HEK293 (cell line): ENCODE data around the gene ADGRD1.

Experiments
- CTCF ChIA-PET: fragments of 350-600 bp; formaldehyde crosslinking; extraction: SDS; loops from one replicate; lab custom pipeline; 2021; ENCODE audit warnings: antibody characterized with exemption; lab: Yijun Ruan, JAX
- POLR2A ChIA-PET: fragments of 300-600 bp; formaldehyde crosslinking; extraction: SDS; loops from one replicate; lab custom pipeline; 2020; ENCODE audit warnings: antibody characterized with exemption, inconsistent platforms; lab: Yijun Ruan, JAX
- H3K27ac ChIP-seq: fragments of 200-500 bp; sonication (Bioruptor generic); 2 replicates; pipeline ENCODE4 v1.5.1; 2014; ENCODE audit warnings: low read depth, low read length, control low read depth, inconsistent platforms; ENCODE audit errors: extremely low read depth
- H3K36me3 ChIP-seq, 2 experiments: fragments of 200-500 bp in 1 of 2; sonication (Bioruptor generic) in 1 of 2; 1 replicate in 1 of 2; 2 replicates in 1 of 2; pipeline ENCODE4 v1.5.1; 2014 to 2017; ENCODE audit warnings: inconsistent platforms in 2 of 2, low read length in 2 of 2; ENCODE audit not compliant: control insufficient read depth in 2 of 2, insufficient read depth in 1 of 2
- H3K4me1 ChIP-seq: fragments of 200-500 bp; sonication (Bioruptor generic); 2 replicates; pipeline ENCODE4 v1.5.1; 2014; ENCODE audit warnings: mild to moderate bottlenecking, low read length, inconsistent platforms; ENCODE audit not compliant: control insufficient read depth, insufficient read depth
- H3K4me3 ChIP-seq: 2 replicates; pipeline ENCODE4 v1.5.1; 2011; ENCODE audit warnings: low read depth, mild to moderate bottlenecking, control low read depth, low read length, moderate library complexity
- H3K9me3 ChIP-seq: fragments of 200-500 bp; sonication (Bioruptor generic); 2 replicates; pipeline ENCODE4 v1.5.1; 2014; ENCODE audit warnings: low read depth, low read length, inconsistent platforms; ENCODE audit not compliant: control insufficient read depth, insufficient read depth
- CTCF ChIP-seq: fragments of 450-650 bp; formaldehyde crosslinking; IDR thresholded peaks from 2 replicates; pipeline ENCODE4 v1.5.1; 2016; ENCODE audit warnings: missing biosample characterization, missing genetic modification characterization
- HOXD13 ChIP-seq: sonication (generic); formaldehyde crosslinking; IDR thresholded peaks from 2 replicates; pipeline ENCODE4 v1.8.0; 2022; ENCODE audit warnings: missing genetic modification reagents, borderline replicate concordance
- REST ChIP-seq: fragments of 450-650 bp; formaldehyde crosslinking; IDR thresholded peaks from 2 replicates; pipeline ENCODE4 v1.5.1; 2016; ENCODE audit warnings: missing biosample characterization, missing genetic modification characterization
- ZEB2 ChIP-seq: fragments of 450-650 bp; formaldehyde crosslinking; IDR thresholded peaks from 2 replicates; pipeline ENCODE4 v1.5.1; 2016; ENCODE audit warnings: missing biosample characterization, missing genetic modification characterization
- ZFHX2 ChIP-seq: fragments of 450-650 bp; formaldehyde crosslinking; conservative IDR thresholded peaks from 2 replicates; pipeline ENCODE4 v1.5.1; 2016; ENCODE audit warnings: missing biosample characterization, missing genetic modification characterization
- ZNF10 ChIP-seq: fragments of 450-650 bp; formaldehyde crosslinking; IDR thresholded peaks from 2 replicates; pipeline ENCODE4 v1.5.1; 2017; ENCODE audit warnings: missing biosample characterization, missing genetic modification characterization
- ZNF112 ChIP-seq: fragments of 450-650 bp; formaldehyde crosslinking; IDR thresholded peaks from 2 replicates; pipeline ENCODE4 v1.5.0; 2017; ENCODE audit warnings: missing biosample characterization, missing genetic modification characterization
- ZNF133 ChIP-seq: fragments of 450-650 bp; formaldehyde crosslinking; IDR thresholded peaks from 2 replicates; pipeline ENCODE4 v1.5.1; 2016; ENCODE audit warnings: missing biosample characterization, missing genetic modification characterization
- ZNF146 ChIP-seq: fragments of 450-650 bp; formaldehyde crosslinking; IDR thresholded peaks from 2 replicates; pipeline ENCODE4 v1.5.1; 2016; ENCODE audit warnings: missing biosample characterization, missing genetic modification characterization
- ZNF184 ChIP-seq: fragments of 450-650 bp; IDR thresholded peaks from 2 replicates; pipeline ENCODE4 v1.5.1; 2018; ENCODE audit warnings: missing biosample characterization, mild to moderate bottlenecking, missing genetic modification characterization
- ZNF221 ChIP-seq: fragments of 450-650 bp; formaldehyde crosslinking; IDR thresholded peaks from 2 replicates; pipeline ENCODE4 v1.5.1; 2017; ENCODE audit warnings: missing biosample characterization, missing genetic modification characterization, borderline replicate concordance
- ZNF350 ChIP-seq: fragments of 450-650 bp; formaldehyde crosslinking; IDR thresholded peaks from 2 replicates; pipeline ENCODE4 v1.5.0; 2017; ENCODE audit warnings: missing biosample characterization, mild to moderate bottlenecking, missing genetic modification characterization
- ZNF366 ChIP-seq: fragments of 450-650 bp; formaldehyde crosslinking; conservative IDR thresholded peaks from 2 replicates; pipeline ENCODE4 v1.5.1; 2016; ENCODE audit warnings: missing biosample characterization, missing genetic modification characterization
- ZNF416 ChIP-seq: fragments of 450-650 bp; formaldehyde crosslinking; IDR thresholded peaks from 2 replicates; pipeline ENCODE4 v1.5.1; 2016; ENCODE audit warnings: missing biosample characterization, missing genetic modification characterization
- ZNF433 ChIP-seq: fragments of 450-650 bp; formaldehyde crosslinking; IDR thresholded peaks from 2 replicates; pipeline ENCODE4 v1.5.1; 2016; ENCODE audit warnings: missing biosample characterization, missing genetic modification characterization, low read depth
- ZNF449 ChIP-seq: fragments of 450-650 bp; formaldehyde crosslinking; IDR thresholded peaks from 2 replicates; pipeline ENCODE4 v1.5.1; 2017; ENCODE audit warnings: missing biosample characterization, mild to moderate bottlenecking, missing genetic modification characterization, moderate library complexity
- ZNF501 ChIP-seq: fragments of 450-650 bp; formaldehyde crosslinking; IDR thresholded peaks from 2 replicates; pipeline ENCODE4 v1.5.1; 2016; ENCODE audit warnings: missing biosample characterization, missing genetic modification characterization
- ZNF510 ChIP-seq: fragments of 450-650 bp; formaldehyde crosslinking; IDR thresholded peaks from 2 replicates; pipeline ENCODE4 v1.5.1; 2018; ENCODE audit warnings: mild to moderate bottlenecking, missing genetic modification characterization, missing biosample characterization; ENCODE audit not compliant: insufficient replicate concordance
- ZNF596 ChIP-seq: fragments of 450-650 bp; IDR thresholded peaks from 2 replicates; pipeline ENCODE4 v1.5.0; 2018; ENCODE audit warnings: missing biosample characterization, mild to moderate bottlenecking, missing genetic modification characterization, moderate library complexity
- ZNF645 ChIP-seq: fragments of 450-650 bp; formaldehyde crosslinking; IDR thresholded peaks from 2 replicates; pipeline ENCODE4; 2016; ENCODE audit warnings: missing biosample characterization, missing genetic modification characterization
- ZNF660 ChIP-seq: fragments of 450-650 bp; IDR thresholded peaks from 2 replicates; pipeline ENCODE4 v1.5.1; 2018; ENCODE audit warnings: missing biosample characterization, mild to moderate bottlenecking, missing genetic modification characterization
- ZNF670 ChIP-seq: fragments of 450-650 bp; formaldehyde crosslinking; IDR thresholded peaks from 2 replicates; pipeline ENCODE4 v1.5.1; 2016; ENCODE audit warnings: missing biosample characterization, missing genetic modification characterization, low read depth
- ZNF776 ChIP-seq: fragments of 450-650 bp; formaldehyde crosslinking; IDR thresholded peaks from 2 replicates; pipeline ENCODE4 v1.5.0; 2017; ENCODE audit warnings: missing biosample characterization, missing genetic modification characterization, borderline replicate concordance
- ZNF837 ChIP-seq: fragments of 450-650 bp; formaldehyde crosslinking; IDR thresholded peaks from 2 replicates; pipeline ENCODE4 v1.5.1; 2016; ENCODE audit warnings: missing biosample characterization, missing genetic modification characterization

ADGRD1 gene

GRCh38 chr12:131123817-131124216 is 170.1 kb downstream of the ADGRD1 start:
- H3K36me3 ChIP-seq = no peaks in the 10 kb centered on the region
- no peak overlapping the region for H3K4me3 ChIP-seq
- ChIA-PET POLR2A (no interaction called here), CTCF (interaction anchor here (1.7 kb wide), 1 partner anchor 8 kb away, joined by 4 read pairs; no protein-coding TSS in a partner anchor)
- H3K9me3 ChIP-seq = no peaks in the 10 kb centered on the region
- no peak for TF ChIP-seq ZNF416 (tag by site-specific recombination)
- TF ChIP-seq ZNF596 (tag by site-specific recombination) = no peak
- no peak for TF ChIP-seq ZNF133 (tag by site-specific recombination)
- no peak for TF ChIP-seq ZNF350
- no peak for TF ChIP-seq ZNF837 (tag by site-specific recombination)
- no peak for TF ChIP-seq ZNF670 (tag by site-specific recombination)
- TF ChIP-seq ZNF112 = no peak
- TF ChIP-seq ZFHX2 (tag by site-specific recombination) = no peak
- no peak for TF ChIP-seq ZNF645 (tag by site-specific recombination)
- no peak for TF ChIP-seq ZNF510 (tag by site-specific recombination)
- TF ChIP-seq ZNF221 (tag by site-specific recombination) = no peak
- TF ChIP-seq REST (tag by site-specific recombination) = no peak
- no peak for TF ChIP-seq ZNF449 (tag by site-specific recombination)
- TF ChIP-seq ZNF660 = no peak
- TF ChIP-seq ZNF146 (tag by site-specific recombination) = no peak
- TF ChIP-seq CTCF = no peak
- no peaks in the 10 kb centered on the region for H3K4me1 ChIP-seq
- no peak overlapping the region for H3K27ac ChIP-seq

GRCh38 chr12:131124487-131125280 is 171.0 kb downstream of the ADGRD1 start:
- Histone ChIP-seq H3K36me3 (no peaks in the 10 kb centered on the region), H3K27ac (no peak overlapping the region), H3K9me3 (no peaks in the 10 kb centered on the region), H3K4me1 (no peaks in the 10 kb centered on the region), H3K4me3 (no peak overlapping the region)
- ChIA-PET CTCF (interaction anchor here (0.7 to 1.7 kb wide), 3 partner anchors 8 to 805 kb away, joined by 3 to 4 read pairs (median 3); no protein-coding TSS in a partner anchor), POLR2A (no interaction called here)
- no peak for TF ChIP-seq HOXD13 (CRISPR knock-in tag)
- no peak for TF ChIP-seq ZNF501 (tag by site-specific recombination)
- TF ChIP-seq ZNF10 (tag by site-specific recombination) = no peak
- TF ChIP-seq ZNF776 (tag by site-specific recombination) = no peak
- TF ChIP-seq ZNF433 (tag by site-specific recombination) = no peak
- TF ChIP-seq ZNF366 (tag by site-specific recombination) = no peak
- TF ChIP-seq REST (tag by site-specific recombination) = no peak
- no peak for TF ChIP-seq ZEB2 (tag by site-specific recombination)
- TF ChIP-seq ZNF184 = no peak
